SJCRH30 (cell line): ENCODE results near the gene DNAH10. TPM values are rescaled to one million over a fixed set of nuclear protein-coding genes. Genes with fewer than 3 reads are reported as not detected.
A peak's percentile ranks its signal among the peaks of the same experiment; 100 is the strongest.
"Not testable (repeated sequence)": the region's sequence is repeated elsewhere in the genome, so short reads cannot be mapped to it uniquely, and the experiment has no call there.

Experiments used
- DNase-seq, 2 experiments: peaks; one replicate each; pipeline ENCODE4 v3.0.0-alpha.2; 2015 to 2020
- H3K27ac ChIP-seq: fragments of 250-450 bp; sonication (Bioruptor Pico); 2 replicates; pipeline ENCODE4 v1.5.1; 2020; ENCODE audit warnings: mild to moderate bottlenecking, moderate library complexity
- H3K27me3 ChIP-seq: fragments of 250-450 bp; sonication (Bioruptor Pico); 2 replicates; pipeline ENCODE4 v1.5.1; 2020; ENCODE audit warnings: mild to moderate bottlenecking, moderate library complexity
- H3K36me3 ChIP-seq: fragments of 250-450 bp; sonication (Bioruptor Pico); 2 replicates; pipeline ENCODE4 v1.5.1; 2020; ENCODE audit warnings: mild to moderate bottlenecking, moderate library complexity
- H3K4me1 ChIP-seq: fragments of 250-450 bp; sonication (Bioruptor Pico); 2 replicates; pipeline ENCODE4 v1.5.1; 2020; ENCODE audit warnings: mild to moderate bottlenecking, moderate library complexity
- H3K4me3 ChIP-seq: fragments of 250-450 bp; sonication (Bioruptor Pico); 2 replicates; pipeline ENCODE4 v1.5.1; 2020; ENCODE audit warnings: mild to moderate bottlenecking, moderate library complexity
- H3K9me3 ChIP-seq: fragments of 250-450 bp; sonication (Bioruptor Pico); replicated peaks from 2 replicates; pipeline ENCODE4 v1.5.1; 2020; ENCODE audit warnings: mild to moderate bottlenecking, moderate library complexity
- total RNA-seq: library from RNA; depleted of rRNA; stranded (reverse); fragments of >200 nt; shearing (Covaris generic); gene quantifications from 2 replicates; pipeline ENCODE4 v1.2.3, GENCODE V29; 2014

Gene DNAH10
- total RNA-seq, 1 experiment from 2014 or later: 5.6 TPM

DNA sequence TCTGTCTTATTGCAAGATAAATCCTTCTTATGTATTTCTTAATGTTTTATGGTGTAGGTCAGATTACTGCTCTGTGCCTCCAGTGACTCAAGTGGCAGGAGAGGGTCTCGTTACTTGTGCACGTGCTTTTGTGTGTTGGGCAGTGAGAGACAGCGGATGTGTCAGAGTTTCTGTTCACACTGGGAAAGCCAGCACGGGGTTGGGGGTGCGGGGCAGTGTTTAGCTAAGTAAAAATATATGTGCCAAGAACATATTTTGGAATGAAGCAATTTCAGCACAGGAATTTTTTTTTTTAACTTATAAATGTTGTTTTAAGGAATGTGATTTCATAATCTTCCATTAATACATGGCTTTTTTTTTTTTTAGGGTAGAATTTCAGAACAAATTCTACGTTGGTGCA lies 4.5 kb upstream of the DNAH10 start:
- H3K9me3 ChIP-seq: no peaks in the 10 kb centered on the region
- no peaks in the 10 kb centered on the region for H3K27me3 ChIP-seq
- H3K4me3 ChIP-seq: no peak overlapping the region
- H3K4me1 ChIP-seq: no peaks in the 10 kb centered on the region
- DNase-seq: no peak
- no peak overlapping the region for H3K27ac ChIP-seq
- H3K36me3 ChIP-seq: peaks cover 16% of the 10 kb centered on the region

- no peak for DNase-seq
- H3K27me3 ChIP-seq: no peaks in the 10 kb centered on the region
- peaks cover 15% of the 10 kb centered on the region for H3K36me3 ChIP-seq
- H3K4me3 ChIP-seq: no peak overlapping the region
- H3K27ac ChIP-seq: no peak overlapping the region
- no peaks in the 10 kb centered on the region for H3K9me3 ChIP-seq
- no peaks in the 10 kb centered on the region for H3K4me1 ChIP-seq
Observed at GRCh38 chr12:123760267-123760938, 1.7 kb upstream of the DNAH10 start.

DNA sequence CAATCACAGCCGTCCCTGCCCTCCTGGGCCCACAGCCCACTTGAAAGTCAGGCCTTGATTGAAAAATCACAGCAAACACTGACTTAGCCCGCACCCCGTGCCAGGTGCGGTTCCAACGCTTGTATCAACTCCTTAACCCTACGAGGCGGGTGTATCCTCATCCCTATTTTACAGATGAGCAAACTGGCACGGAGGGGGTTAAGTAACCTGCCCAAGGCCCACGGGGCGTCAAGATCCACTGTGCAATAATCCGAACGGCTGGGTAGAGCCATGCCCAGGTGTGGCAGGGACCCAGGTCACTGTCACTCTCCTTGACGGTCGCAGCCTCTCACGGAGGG lies 583 bp downstream of the DNAH10 start:
- DNase-seq: no peak
- Histone ChIP-seq H3K4me1 (no peaks in the 10 kb centered on the region), H3K27ac (no peak overlapping the region), H3K36me3 (peaks cover 15% of the 10 kb centered on the region), H3K27me3 (no peaks in the 10 kb centered on the region), H3K4me3 (no peak overlapping the region), H3K9me3 (no peaks in the 10 kb centered on the region)

DNA sequence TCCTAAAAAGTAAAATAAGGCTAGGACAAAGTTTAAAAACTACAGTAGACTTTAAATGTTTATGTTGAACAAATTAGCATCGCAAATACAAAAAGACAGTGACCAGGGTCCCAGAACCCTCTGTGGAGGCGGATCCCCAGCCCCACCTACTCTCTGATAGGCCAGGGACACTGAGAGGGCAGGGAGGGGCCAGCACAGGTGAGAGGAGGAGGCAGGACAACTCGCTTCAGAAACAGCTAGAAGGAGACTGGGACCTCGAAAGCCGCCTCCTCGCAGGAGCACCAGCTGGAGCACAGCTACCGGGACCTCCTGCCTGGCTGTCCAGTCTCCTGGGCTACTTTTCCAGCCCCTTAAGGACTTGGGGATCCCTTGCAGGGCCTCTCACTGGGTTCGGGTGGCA lies 992 bp downstream of the DNAH10 start:
- Histone ChIP-seq H3K36me3 (peaks cover 13% of the 10 kb centered on the region), H3K4me3 (no peak overlapping the region), H3K4me1 (no peaks in the 10 kb centered on the region), H3K27me3 (no peaks in the 10 kb centered on the region), H3K9me3 (no peaks in the 10 kb centered on the region), H3K27ac (no peak overlapping the region)
- DNase-seq: no peak

DNA sequence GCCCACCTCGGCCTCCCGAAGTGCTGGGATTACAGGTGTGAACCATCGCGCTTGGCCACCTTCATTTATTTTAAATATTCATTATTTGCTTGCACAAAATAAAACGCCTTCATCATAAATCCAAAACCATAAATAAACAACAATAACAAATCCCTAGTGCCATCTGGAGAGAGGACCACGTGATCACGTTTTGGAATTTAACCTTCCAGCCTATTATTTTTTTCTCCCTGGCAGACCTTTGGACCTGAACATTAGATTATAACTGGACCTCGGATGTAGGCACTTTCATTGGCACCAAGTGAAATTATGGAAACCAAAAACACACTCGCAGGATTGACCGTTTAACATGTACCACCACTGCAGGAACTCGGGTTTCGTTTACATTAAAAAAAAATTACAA lies 2.0 kb downstream of the DNAH10 start:
- Histone ChIP-seq H3K36me3 (peaks cover 7% of the 10 kb centered on the region; the same call in 1 of the 2 replicates), H3K4me3 (no peak overlapping the region), H3K9me3 (no peaks in the 10 kb centered on the region), H3K4me1 (no peaks in the 10 kb centered on the region), H3K27ac (no peak overlapping the region), H3K27me3 (no peaks in the 10 kb centered on the region)
- DNase-seq: no peak

DNA sequence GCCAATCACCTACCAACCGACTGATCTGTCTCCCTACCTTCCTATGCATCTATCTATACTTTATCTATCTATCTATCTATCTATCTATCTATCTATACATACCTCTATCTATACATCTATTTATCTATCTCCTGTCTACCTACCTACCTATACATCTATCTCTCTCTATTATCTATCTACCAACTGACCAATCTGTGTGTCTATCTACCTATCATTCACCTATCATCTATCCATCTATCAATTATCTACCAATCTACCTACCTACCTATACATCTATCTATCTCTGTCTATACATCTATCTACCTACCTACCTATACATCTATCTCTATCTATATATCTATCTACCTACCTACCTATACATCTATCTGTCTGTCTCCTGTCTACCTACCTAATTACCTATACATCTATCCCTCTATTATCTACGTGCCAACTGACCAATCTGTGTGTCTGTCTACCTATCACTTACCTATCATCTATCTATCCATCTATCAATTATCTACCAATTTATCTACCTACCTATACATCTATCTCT lies 3.5 kb downstream of the DNAH10 start:
- H3K27me3 ChIP-seq: no peaks in the 10 kb centered on the region
- DNase-seq: no peak
- no peaks in the 10 kb centered on the region for H3K4me1 ChIP-seq
- H3K36me3 ChIP-seq: peaks cover 6% of the 10 kb centered on the region; the same call in 1 of the 2 replicates
- H3K27ac ChIP-seq: no peak overlapping the region
- H3K9me3 ChIP-seq: no peaks in the 10 kb centered on the region
- H3K4me3 ChIP-seq: no peak overlapping the region

DNA sequence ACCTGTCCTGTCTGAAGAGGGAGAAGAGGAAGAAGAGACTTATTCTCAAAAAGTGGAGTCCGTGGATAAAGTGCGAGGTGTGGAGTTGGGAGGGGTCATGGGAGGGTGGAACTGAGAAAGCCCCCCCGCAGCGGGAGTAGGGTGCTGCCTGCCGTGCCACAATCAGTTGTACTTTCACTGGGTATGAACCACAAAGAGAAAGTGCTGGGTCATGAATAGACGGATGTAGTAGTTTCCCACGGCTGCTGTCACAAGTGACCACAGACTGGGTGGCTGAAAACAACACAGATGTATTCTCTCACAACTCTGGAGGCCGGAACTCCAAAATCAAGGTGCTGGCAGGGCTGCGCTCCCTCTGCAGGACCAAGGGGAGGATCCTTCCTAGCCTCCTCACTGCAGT lies 5.5 kb downstream of the DNAH10 start:
- Histone ChIP-seq H3K27me3 (no peaks in the 10 kb centered on the region), H3K36me3 (no peaks in the 10 kb centered on the region), H3K4me1 (0 out of 2 replicates have a peak, but pooled peaks cover 4% of the 10 kb centered on the region), H3K9me3 (no peaks in the 10 kb centered on the region), H3K27ac (no peak overlapping the region), H3K4me3 (no peak overlapping the region)
- DNase-seq: no peak

- H3K4me1 ChIP-seq: 0 out of 2 replicates have a peak, but pooled peaks cover 4% of the 10 kb centered on the region
- no peak overlapping the region for H3K4me3 ChIP-seq
- H3K27ac ChIP-seq: no peak overlapping the region
- peak in 1 of 2 experiments; percentile 44 for DNase-seq
- H3K9me3 ChIP-seq: no peaks in the 10 kb centered on the region
- no peaks in the 10 kb centered on the region for H3K27me3 ChIP-seq
- H3K36me3 ChIP-seq: no peaks in the 10 kb centered on the region
Observed at GRCh38 chr12:123771261-123771660, 9.2 kb downstream of the DNAH10 start.

GRCh38 chr12:123772074-123772473 lies 10.0 kb downstream of the DNAH10 start:
- Histone ChIP-seq H3K4me3 (no peak overlapping the region), H3K27ac (no peak overlapping the region), H3K27me3 (no peaks in the 10 kb centered on the region)

GRCh38 chr12:123773375-123773774 lies 11.3 kb downstream of the DNAH10 start:
- DNase-seq: no peak
- H3K27me3 ChIP-seq: no peaks in the 10 kb centered on the region
- H3K4me3 ChIP-seq: no peak overlapping the region
- no peaks in the 10 kb centered on the region for H3K9me3 ChIP-seq
- no peaks in the 10 kb centered on the region for H3K36me3 ChIP-seq
- H3K27ac ChIP-seq: no peak overlapping the region
- H3K4me1 ChIP-seq: 0 out of 2 replicates have a peak, but pooled peaks cover 4% of the 10 kb centered on the region

More at GRCh38 chr12:123772074-123772473, 10.0 kb downstream of the DNAH10 start:
- Histone ChIP-seq H3K36me3 (no peaks in the 10 kb centered on the region), H3K9me3 (no peaks in the 10 kb centered on the region), H3K4me1 (0 out of 2 replicates have a peak, but pooled peaks cover 4% of the 10 kb centered on the region)
- DNase-seq: no peak

- Histone ChIP-seq H3K27ac (no peak overlapping the region), H3K36me3 (no peaks in the 10 kb centered on the region), H3K27me3 (no peaks in the 10 kb centered on the region), H3K4me3 (no peak overlapping the region), H3K9me3 (no peaks in the 10 kb centered on the region), H3K4me1 (no peaks in the 10 kb centered on the region)
- no peak for DNase-seq
Observed at GRCh38 chr12:123779551-123779950, 17.4 kb downstream of the DNAH10 start.

DNA sequence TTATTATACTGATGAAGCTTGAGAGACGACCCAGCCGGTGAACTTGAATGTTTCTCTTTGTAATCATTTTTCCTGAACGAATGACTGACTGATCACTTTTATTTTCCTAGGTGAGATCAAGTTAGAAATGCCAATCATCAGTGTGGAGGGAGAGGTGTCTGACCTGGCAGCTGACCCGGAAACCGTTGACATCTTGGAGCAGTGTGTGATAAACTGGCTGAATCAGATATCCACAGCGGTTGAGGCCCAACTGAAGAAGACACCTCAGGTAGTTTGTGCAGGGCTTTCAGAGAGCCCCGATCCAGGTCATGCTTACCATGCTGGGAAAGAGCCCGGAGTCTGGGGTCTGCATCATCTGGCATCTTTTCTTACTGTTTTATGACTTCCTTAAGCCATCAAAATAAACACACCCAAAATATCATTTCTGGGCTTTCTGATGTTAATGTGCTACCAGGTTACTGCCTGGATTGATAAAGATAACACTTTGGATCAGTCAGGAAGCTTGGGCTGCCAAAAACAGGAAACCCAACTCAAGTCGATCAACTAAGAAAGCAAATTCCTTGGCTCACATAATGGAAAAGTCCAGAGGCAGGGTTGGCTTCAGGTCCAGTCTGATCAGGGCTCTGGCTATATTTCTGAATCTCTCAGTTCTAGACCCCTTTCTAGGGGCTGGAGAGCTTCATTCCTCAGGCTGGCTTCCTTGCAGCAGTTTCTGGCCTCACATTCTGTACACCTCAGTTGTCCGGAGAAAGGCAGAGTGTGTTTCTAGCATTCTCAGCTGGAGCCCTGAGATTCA lies 21.1 kb downstream of the DNAH10 start:
- H3K4me1 ChIP-seq: no peaks in the 10 kb centered on the region
- H3K36me3 ChIP-seq: no peaks in the 10 kb centered on the region
- H3K27ac ChIP-seq: no peak overlapping the region; the same call in 1 of the 2 replicates
- no peak for DNase-seq
- H3K9me3 ChIP-seq: no peaks in the 10 kb centered on the region
- H3K4me3 ChIP-seq: no peak overlapping the region
- H3K27me3 ChIP-seq: no peaks in the 10 kb centered on the region

DNA sequence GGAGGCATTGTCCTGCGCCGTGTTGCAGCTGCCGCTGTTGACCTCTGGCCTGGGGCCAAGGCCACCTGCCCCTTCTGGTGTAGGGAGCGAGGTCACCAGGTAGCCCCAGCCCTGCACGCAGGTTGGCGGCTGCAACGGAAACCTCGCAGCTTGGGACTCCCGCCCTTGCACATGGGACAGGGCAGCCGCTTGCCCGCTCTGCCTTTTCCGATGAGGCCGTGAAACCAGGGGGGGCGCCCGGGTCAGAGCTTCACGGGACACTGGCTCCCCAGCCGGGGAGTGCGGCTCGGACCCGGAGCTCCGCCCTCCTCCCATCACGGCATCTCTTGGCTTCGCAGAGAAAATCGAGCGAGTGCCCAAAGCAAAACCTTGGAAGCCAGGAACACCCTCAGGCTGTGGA lies 25.4 kb downstream of the DNAH10 start:
- Histone ChIP-seq H3K36me3 (no peaks in the 10 kb centered on the region), H3K27ac (no peak overlapping the region), H3K4me3 (no peak overlapping the region), H3K9me3 (no peaks in the 10 kb centered on the region), H3K4me1 (no peaks in the 10 kb centered on the region), H3K27me3 (no peaks in the 10 kb centered on the region)
- DNase-seq: no peak

- H3K9me3 ChIP-seq: no peaks in the 10 kb centered on the region
- no peak for DNase-seq
- H3K4me3 ChIP-seq: no peak overlapping the region
- H3K36me3 ChIP-seq: no peaks in the 10 kb centered on the region
- H3K27ac ChIP-seq: no peak overlapping the region
- H3K27me3 ChIP-seq: no peaks in the 10 kb centered on the region
- H3K4me1 ChIP-seq: no peaks in the 10 kb centered on the region
Observed at GRCh38 chr12:123788541-123788940, 26.4 kb downstream of the DNAH10 start.

DNA sequence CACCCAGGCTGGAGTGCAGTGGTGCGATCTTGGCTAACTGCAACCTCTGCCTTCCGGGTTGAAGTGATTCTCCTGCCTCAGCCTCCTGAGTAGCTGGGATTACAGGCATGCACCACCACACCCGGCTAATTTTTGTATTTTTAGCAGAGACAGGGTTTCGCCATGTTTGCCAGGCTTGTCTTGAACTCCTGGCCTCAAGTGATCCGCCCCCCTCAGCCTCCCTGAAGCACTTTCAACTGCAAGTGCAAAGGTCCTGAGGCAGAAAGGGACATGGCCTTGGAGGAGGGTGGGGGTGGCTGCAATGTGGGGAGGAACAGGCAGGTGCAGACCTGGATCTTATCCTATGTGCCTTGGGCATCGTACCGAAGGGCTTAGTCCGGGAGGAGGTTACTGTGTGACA lies 27.3 kb downstream of the DNAH10 start:
- DNase-seq, H3K9me3 ChIP-seq: not testable (repeated sequence)

More for the DNA sequence above, 27.3 kb downstream of the DNAH10 start:
- H3K4me3 ChIP-seq, H3K27me3 ChIP-seq, H3K27ac ChIP-seq, H3K36me3 ChIP-seq, H3K4me1 ChIP-seq: not testable (repeated sequence)
